ENCODE measurements around the gene ZNF343.
"Not testable (repeated sequence)": the region's sequence is repeated elsewhere in the genome, so short reads cannot be mapped to it uniquely, and the experiment has no call there.

Gene ZNF343

DNA sequence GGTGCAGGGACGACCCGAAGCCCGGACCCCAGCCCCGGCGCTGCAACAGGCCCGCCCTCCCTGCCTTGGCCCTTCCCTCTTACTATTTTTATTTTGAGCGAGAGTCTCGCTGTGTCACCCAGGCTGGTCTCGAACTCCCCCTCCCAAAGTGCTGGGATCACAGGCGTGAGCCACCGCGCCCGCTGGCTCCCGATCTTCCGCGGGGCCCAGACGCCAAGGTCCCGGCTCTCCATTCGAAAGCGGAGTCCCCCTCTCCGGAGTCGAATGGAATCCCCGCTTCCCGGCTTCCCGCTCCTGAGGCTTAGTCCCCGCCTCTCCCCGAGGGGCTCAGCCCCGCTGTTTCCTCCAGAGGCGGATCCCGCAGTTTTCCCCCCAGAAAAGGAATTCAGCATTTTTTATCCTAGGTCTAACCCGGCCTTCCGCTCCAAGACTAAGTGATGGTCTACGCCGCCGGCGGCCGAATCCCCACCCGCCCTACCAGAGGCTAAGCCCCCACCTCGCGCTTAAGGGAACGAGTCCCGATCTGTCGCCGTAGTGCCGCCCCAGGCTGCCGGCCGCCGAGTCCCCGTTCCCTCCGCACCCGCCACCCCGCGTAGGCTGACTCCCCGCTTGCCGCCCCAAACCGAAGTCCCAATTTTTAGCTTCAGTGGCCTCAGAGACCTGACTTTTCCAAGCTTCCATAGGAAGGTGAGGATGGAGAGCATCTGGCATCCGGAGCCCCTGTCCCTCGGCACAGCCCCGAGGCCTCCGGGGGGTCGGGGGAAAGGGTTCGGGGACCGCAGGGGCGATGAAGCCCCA is 16.2 kb upstream of the ZNF343 start:
- H3K27ac ChIP-seq = peak overlapping the region; percentile 64; the same call in 1 of the 2 replicates
- TF ChIP-seq, protein P1, sequence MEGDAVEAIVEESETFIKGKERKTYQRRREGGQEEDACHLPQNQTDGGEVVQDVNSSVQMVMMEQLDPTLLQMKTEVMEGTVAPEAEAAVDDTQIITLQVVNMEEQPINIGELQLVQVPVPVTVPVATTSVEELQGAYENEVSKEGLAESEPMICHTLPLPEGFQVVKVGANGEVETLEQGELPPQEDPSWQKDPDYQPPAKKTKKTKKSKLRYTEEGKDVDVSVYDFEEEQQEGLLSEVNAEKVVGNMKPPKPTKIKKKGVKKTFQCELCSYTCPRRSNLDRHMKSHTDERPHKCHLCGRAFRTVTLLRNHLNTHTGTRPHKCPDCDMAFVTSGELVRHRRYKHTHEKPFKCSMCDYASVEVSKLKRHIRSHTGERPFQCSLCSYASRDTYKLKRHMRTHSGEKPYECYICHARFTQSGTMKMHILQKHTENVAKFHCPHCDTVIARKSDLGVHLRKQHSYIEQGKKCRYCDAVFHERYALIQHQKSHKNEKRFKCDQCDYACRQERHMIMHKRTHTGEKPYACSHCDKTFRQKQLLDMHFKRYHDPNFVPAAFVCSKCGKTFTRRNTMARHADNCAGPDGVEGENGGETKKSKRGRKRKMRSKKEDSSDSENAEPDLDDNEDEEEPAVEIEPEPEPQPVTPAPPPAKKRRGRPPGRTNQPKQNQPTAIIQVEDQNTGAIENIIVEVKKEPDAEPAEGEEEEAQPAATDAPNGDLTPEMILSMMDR (conservative IDR thresholded peaks at IDR 0.05) = no peak; the same call in none of the 2 replicates

- TF ChIP-seq, protein P1 (conservative IDR thresholded peaks at IDR 0.05) = peak; percentile 99
- peak overlapping the region; percentile 64; the same call in 1 of the 2 replicates for H3K27ac ChIP-seq
Observed at GRCh38 chr20:2523919-2524708, 15.4 kb upstream of the ZNF343 start.

- not testable (repeated sequence) for H3K27ac ChIP-seq
Observed at GRCh38 chr20:2522826-2523429, 14.2 kb upstream of the ZNF343 start.

DNA sequence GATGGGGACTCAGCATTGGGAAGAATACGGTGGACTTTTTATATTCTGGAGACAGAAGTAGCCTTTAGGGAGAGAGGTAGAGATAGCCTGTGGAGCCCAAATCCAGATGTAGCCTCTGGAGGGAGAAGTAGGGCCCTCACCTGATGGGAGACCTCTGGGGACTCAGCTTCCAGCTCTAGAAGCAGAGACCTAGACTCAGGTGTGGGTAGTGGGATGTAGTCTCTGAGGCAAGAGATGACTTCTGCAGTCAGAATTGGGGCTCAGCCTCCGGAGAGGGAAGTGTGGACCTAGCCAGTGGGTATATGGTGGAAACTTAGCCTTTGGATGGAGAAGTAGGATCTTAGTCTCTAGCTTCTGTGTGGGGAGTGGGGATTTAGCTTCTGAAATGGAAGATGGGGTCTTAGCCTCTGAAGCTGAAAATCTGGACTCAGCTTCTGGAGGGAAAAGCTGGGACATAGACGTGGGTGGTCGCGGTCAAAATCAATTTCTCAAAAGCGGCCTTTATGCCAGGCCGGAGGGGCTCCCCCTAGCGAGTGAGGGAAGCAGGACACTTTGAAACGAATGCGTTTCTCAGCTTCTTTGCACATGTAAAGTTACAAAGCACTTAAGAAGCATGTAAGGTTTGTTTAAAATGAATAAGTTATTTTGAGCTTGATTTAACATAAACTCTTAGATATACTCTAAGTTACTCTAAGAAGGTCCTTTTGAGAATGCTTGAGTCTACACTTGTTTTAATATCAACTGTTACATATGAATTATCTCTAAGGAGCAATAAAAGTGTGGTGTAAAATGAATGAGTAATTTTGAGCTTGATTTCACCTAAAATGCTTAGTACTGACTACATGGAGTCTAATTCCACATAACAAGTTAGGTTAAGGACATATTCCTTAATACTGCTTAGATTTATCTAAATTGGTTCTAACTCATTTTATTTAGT is 12.9 kb upstream of the ZNF343 start:
- TF ChIP-seq, protein P1 (conservative IDR thresholded peaks at IDR 0.05) = peak; percentile 93
- H3K27ac ChIP-seq = no peak overlapping the region

DNA sequence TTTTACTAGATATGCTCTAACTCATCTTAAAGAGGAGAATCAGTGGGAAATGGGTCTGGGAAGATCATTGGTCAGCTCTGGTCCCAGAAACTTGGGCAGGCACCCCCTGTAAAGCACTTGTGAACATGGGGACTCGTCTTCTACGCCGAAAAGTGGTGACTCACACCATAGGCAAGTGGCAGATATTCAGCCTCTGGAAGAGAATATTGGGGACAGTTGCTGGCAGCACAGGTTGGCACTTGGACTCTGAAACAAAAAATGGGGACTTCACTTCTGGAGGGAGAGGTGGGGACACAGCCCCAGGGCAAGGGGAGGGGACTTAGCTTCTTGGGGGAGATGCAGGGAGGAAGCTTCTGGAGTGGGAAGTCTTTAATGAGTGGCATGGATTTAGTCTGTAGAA is 11.9 kb upstream of the ZNF343 start:
- H3K27ac ChIP-seq = no peak overlapping the region
- TF ChIP-seq, protein P1 (conservative IDR thresholded peaks at IDR 0.05) = no peak

DNA sequence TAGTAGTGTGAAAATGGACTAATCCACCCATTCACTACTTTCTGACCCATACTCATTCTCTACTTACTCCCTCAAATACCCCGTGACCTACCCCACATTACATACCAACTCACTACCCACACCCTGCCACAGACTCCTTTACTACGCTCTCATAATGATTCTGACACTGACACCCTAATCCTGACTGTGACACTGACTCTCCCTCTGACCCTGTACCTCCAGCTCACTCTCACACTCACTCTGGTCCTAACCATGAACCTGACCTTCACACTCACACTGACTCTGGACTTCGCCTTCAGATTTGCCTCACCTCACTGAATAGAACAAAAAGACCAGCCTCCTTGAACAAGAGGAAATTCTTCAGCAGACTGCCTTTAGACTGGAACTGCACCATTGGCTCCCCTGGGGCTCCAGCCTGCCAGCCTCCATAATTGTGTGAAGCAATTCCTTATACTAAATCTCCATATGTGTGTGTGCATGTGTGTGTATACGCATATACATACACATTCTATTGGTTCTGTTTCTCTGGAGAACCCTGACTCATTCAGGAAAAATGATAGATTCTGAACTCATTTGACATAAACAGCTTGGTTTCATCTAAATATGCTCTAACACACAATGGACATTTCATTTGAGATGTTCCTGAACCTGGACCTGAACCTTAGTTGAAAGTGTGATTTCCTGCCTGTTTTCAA is 10.5 kb upstream of the ZNF343 start:
- TF ChIP-seq, protein P1 (conservative IDR thresholded peaks at IDR 0.05) = no peak
- no peak overlapping the region for H3K27ac ChIP-seq

GRCh38 chr20:2518558-2518957 is 9.8 kb upstream of the ZNF343 start:
- no peak overlapping the region for H3K27ac ChIP-seq
- TF ChIP-seq, protein P1 (conservative IDR thresholded peaks at IDR 0.05) = no peak

Measured in VCaP (cell line).